Mesothelial cell of epicardium (in vitro differentiated cells): ENCODE results near the gene IRF3. TPM values are rescaled to one million over a fixed set of nuclear protein-coding genes. Genes with fewer than 3 reads are reported as not detected.
"Not testable (repeated sequence)": the region's sequence is repeated elsewhere in the genome, so short reads cannot be mapped to it uniquely, and the experiment has no call there.

Experiments
- DNase-seq, 2 experiments: peaks; one replicate each; pipeline ENCODE4 v3.0.0; 2021; ENCODE audit warnings: low spot score in 2 of 2; ENCODE audit not compliant: unreplicated experiment in 2 of 2
- H3K27ac Mint-ChIP-seq: 2 replicates; pipeline ENCODE4 v1.8.0; 2021; ENCODE audit warnings: mixed read lengths
- H3K27me3 Mint-ChIP-seq: 2 replicates; pipeline ENCODE4 v1.8.0; 2021; ENCODE audit warnings: low read depth, mixed read lengths
- H3K36me3 Mint-ChIP-seq: 2 replicates; pipeline ENCODE4 v1.8.0; 2021; ENCODE audit warnings: mixed read lengths
- H3K4me1 Mint-ChIP-seq: 2 replicates; pipeline ENCODE4 v1.8.0; 2021; ENCODE audit warnings: mixed read lengths
- H3K4me3 Mint-ChIP-seq: 2 replicates; pipeline ENCODE4 v1.8.0; 2021; ENCODE audit warnings: mild to moderate bottlenecking, moderate library complexity, mixed read lengths
- H3K9me3 Mint-ChIP-seq: 2 replicates; pipeline ENCODE4 v1.8.0; 2021; ENCODE audit warnings: mixed read lengths
- CTCF ChIP-seq: fragments of 200-600 bp; sonication (generic); IDR thresholded peaks from one replicate; pipeline ENCODE4 v1.5.0; 2021; ENCODE audit warnings: antibody characterized with exemption; ENCODE audit not compliant: unreplicated experiment
- total RNA-seq: library from RNA; stranded (reverse); gene quantifications from 3 replicates; pipeline ENCODE4 v1.2.1, GENCODE V29; 2021

The IRF3 gene
- total RNA-seq, 1 donor from 2014 or later, result 89.4 TPM

- DNase-seq, result no peak
- H3K4me3 Mint-ChIP-seq, result no peak overlapping the region
- no peak overlapping the region for H3K27ac Mint-ChIP-seq
- H3K36me3 Mint-ChIP-seq, result peaks cover 30% of the 10 kb centered on the region
- no peaks in the 10 kb centered on the region for H3K9me3 Mint-ChIP-seq
- no peaks in the 10 kb centered on the region for H3K4me1 Mint-ChIP-seq
- H3K27me3 Mint-ChIP-seq, result no peaks in the 10 kb centered on the region
- no peak for TF ChIP-seq CTCF
Measured at GRCh38 chr19:49624967-49625910, 40.4 kb downstream of the IRF3 start.

- not testable (repeated sequence) for H3K9me3 Mint-ChIP-seq, H3K4me3 Mint-ChIP-seq, H3K27me3 Mint-ChIP-seq, H3K27ac Mint-ChIP-seq, DNase-seq, H3K4me1 Mint-ChIP-seq
- peaks cover 47% of the 10 kb centered on the region for H3K36me3 Mint-ChIP-seq
Measured at GRCh38 chr19:49617860-49618259, 47.8 kb downstream of the IRF3 start.

GRCh38 chr19:49616945-49617344 is 48.7 kb downstream of the IRF3 start:
- H3K27ac Mint-ChIP-seq, result no peak overlapping the region

GRCh38 chr19:49616532-49616931 is 49.1 kb downstream of the IRF3 start:
- H3K9me3 Mint-ChIP-seq, result no peaks in the 10 kb centered on the region
- no peak for TF ChIP-seq CTCF

More at GRCh38 chr19:49616945-49617344, 48.7 kb downstream of the IRF3 start:
- Mint-ChIP-seq H3K27me3 (no peaks in the 10 kb centered on the region), H3K36me3 (peaks cover 45% of the 10 kb centered on the region), H3K9me3 (no peaks in the 10 kb centered on the region), H3K4me3 (no peak overlapping the region), H3K4me1 (no peaks in the 10 kb centered on the region)
- no peak for DNase-seq
- no peak for TF ChIP-seq CTCF

GRCh38 chr19:49615861-49616260 is 49.8 kb downstream of the IRF3 start:
- DNase-seq, result no peak
- no peak overlapping the region for H3K4me3 Mint-ChIP-seq
- H3K27me3 Mint-ChIP-seq, result no peaks in the 10 kb centered on the region
- peaks cover 44% of the 10 kb centered on the region for H3K36me3 Mint-ChIP-seq
- TF ChIP-seq CTCF, result no peak
- no peaks in the 10 kb centered on the region for H3K4me1 Mint-ChIP-seq
- H3K27ac Mint-ChIP-seq, result no peak overlapping the region
- no peaks in the 10 kb centered on the region for H3K9me3 Mint-ChIP-seq

More at GRCh38 chr19:49616532-49616931, 49.1 kb downstream of the IRF3 start:
- peaks cover 44% of the 10 kb centered on the region for H3K36me3 Mint-ChIP-seq
- no peak overlapping the region for H3K4me3 Mint-ChIP-seq
- H3K4me1 Mint-ChIP-seq, result no peaks in the 10 kb centered on the region
- H3K27ac Mint-ChIP-seq, result no peak overlapping the region
- H3K27me3 Mint-ChIP-seq, result no peaks in the 10 kb centered on the region
- DNase-seq, result no peak

- no peak for DNase-seq
- Mint-ChIP-seq H3K36me3 (peaks cover 45% of the 10 kb centered on the region), H3K9me3 (no peaks in the 10 kb centered on the region), H3K27ac (no peak overlapping the region), H3K4me3 (no peak overlapping the region), H3K4me1 (no peaks in the 10 kb centered on the region), H3K27me3 (no peaks in the 10 kb centered on the region)
- TF ChIP-seq CTCF, result no peak
Measured at GRCh38 chr19:49614096-49614833, 51.4 kb downstream of the IRF3 start.
